Suprapubic skin (tissue), 4 donors: Measurements from ENCODE around the gene GATA6. TPM values are rescaled to one million over a fixed set of nuclear protein-coding genes. Genes with fewer than 3 reads are reported as not detected.

Source experiments
- DNase-seq, 2 donors: peaks; one replicate each; pipeline ENCODE4 v3.0.0-alpha.2; 2019; ENCODE audit warnings: low spot score in 2 of 2
- H3K27ac ChIP-seq: fragments of 200-600 bp; sonication (generic); one replicate; pipeline ENCODE4 v1.5.1; 2019
- H3K27me3 ChIP-seq: fragments of 200-600 bp; sonication (generic); one replicate; pipeline ENCODE4 v1.5.1; 2019
- H3K36me3 ChIP-seq: fragments of 200-600 bp; sonication (generic); one replicate; pipeline ENCODE4 v1.5.1; 2019
- H3K4me1 ChIP-seq: fragments of 200-600 bp; sonication (generic); one replicate; pipeline ENCODE4 v1.5.1; 2019
- H3K4me3 ChIP-seq: fragments of 200-600 bp; sonication (generic); one replicate; pipeline ENCODE4 v1.5.1; 2019; ENCODE audit warnings: mild to moderate bottlenecking
- H3K9me3 ChIP-seq: fragments of 200-600 bp; sonication (generic); one replicate; pipeline ENCODE4 v1.5.1; 2019
- EP300 ChIP-seq: sonication (generic); formaldehyde crosslinking; IDR thresholded peaks from one replicate; pipeline ENCODE4 v1.6.1; 2017; ENCODE audit warnings: antibody characterized with exemption
- POLR2A ChIP-seq, 2 donors: fragments of 450-650 bp; IDR thresholded peaks; one replicate each; pipeline ENCODE4 v1.6.1; 2017; ENCODE audit warnings: antibody characterized with exemption in 2 of 2, mild to moderate bottlenecking in 2 of 2, moderate library complexity in 2 of 2
- POLR2AphosphoS5 ChIP-seq, 3 donors: sonication (generic); formaldehyde crosslinking; IDR thresholded peaks; one replicate each; pipeline ENCODE4 v1.6.1; 2017; ENCODE audit warnings: antibody characterized with exemption in 3 of 3
- WGBS: methylation state at CpG from one replicate; pipeline ENCODE4 v1.1.5; 2018; 5-methylcytosine and 5-hydroxymethylcytosine counted together
- total RNA-seq, 4 donors: library from RNA; depleted of rRNA; stranded (reverse); fragments of >200 nt; gene quantifications; one replicate each; pipeline ENCODE4 v1.1.0, GENCODE V29; 2016
- TF ChIP-seq, protein P1 (sequence below), 2 donors: fragments of 200-600 bp in 1 of 2; fragments of 450-650 bp in 1 of 2; sonication (generic) in 1 of 2; IDR thresholded peaks; one replicate each; pipeline ENCODE4 v1.5.1; 2016 to 2019; ENCODE audit warnings: antibody characterized with exemption in 2 of 2, mild to moderate bottlenecking in 1 of 2, moderate library complexity in 1 of 2

Gene GATA6
- total RNA-seq, 4 donors from 2014 or later = 2.1 to 3.4 (median 2.6) TPM

DNA sequence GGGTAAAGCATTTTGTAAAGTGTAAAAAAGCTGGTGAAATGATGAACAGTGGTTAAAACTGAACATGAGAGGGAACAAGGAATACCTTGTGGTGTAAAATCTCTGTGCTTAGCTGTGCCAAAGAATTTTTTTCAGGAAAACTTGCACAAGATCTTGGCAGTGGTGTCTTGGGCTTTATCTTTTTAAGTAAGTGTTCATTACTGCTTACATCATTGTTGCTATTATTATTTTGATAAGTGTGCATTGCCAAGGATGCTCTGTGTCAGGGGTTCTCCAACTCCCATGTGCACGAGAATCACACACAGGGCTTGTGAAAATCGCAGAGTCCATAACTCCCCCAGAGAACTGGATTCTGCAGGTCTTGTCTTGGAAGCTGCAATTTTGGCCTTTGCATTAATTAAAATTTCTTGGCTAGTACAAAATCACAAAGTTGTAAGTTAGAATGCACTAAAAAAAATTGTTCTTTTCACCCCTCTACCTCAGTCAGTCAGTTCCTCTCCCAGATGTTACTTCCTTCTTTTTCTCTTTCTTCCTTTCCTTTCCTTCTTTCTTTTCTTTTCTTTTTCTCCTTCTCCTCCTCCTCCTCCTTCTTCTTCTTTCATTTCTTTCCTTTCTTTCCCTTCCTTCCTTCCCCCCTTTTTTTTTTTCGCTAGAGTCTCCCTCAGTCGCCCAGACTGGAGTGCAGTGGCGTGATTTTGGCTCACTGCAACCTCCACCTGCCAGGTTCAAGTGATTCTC, 37.8 kb downstream of the GATA6 start:
- peaks cover 3% of the 10 kb centered on the region for H3K4me1 ChIP-seq
- no peak overlapping the region for H3K27ac ChIP-seq
- peaks cover 9% of the 10 kb centered on the region for H3K27me3 ChIP-seq
- no peaks in the 10 kb centered on the region for H3K9me3 ChIP-seq
- no peak overlapping the region for H3K4me3 ChIP-seq
- TF ChIP-seq, protein P1, sequence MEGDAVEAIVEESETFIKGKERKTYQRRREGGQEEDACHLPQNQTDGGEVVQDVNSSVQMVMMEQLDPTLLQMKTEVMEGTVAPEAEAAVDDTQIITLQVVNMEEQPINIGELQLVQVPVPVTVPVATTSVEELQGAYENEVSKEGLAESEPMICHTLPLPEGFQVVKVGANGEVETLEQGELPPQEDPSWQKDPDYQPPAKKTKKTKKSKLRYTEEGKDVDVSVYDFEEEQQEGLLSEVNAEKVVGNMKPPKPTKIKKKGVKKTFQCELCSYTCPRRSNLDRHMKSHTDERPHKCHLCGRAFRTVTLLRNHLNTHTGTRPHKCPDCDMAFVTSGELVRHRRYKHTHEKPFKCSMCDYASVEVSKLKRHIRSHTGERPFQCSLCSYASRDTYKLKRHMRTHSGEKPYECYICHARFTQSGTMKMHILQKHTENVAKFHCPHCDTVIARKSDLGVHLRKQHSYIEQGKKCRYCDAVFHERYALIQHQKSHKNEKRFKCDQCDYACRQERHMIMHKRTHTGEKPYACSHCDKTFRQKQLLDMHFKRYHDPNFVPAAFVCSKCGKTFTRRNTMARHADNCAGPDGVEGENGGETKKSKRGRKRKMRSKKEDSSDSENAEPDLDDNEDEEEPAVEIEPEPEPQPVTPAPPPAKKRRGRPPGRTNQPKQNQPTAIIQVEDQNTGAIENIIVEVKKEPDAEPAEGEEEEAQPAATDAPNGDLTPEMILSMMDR (IDR thresholded peaks at IDR 0.05) = no peak
- TF ChIP-seq POLR2AphosphoS5 (IDR thresholded peaks at IDR 0.05) (no peak), EP300 (no peak), POLR2A (IDR thresholded peaks at IDR 0.05) (no peak)
- H3K36me3 ChIP-seq = no peaks in the 10 kb centered on the region
- DNase-seq = no peak
- WGBS = 80% methylated on average over 5 of the region's 5 CpGs

DNA sequence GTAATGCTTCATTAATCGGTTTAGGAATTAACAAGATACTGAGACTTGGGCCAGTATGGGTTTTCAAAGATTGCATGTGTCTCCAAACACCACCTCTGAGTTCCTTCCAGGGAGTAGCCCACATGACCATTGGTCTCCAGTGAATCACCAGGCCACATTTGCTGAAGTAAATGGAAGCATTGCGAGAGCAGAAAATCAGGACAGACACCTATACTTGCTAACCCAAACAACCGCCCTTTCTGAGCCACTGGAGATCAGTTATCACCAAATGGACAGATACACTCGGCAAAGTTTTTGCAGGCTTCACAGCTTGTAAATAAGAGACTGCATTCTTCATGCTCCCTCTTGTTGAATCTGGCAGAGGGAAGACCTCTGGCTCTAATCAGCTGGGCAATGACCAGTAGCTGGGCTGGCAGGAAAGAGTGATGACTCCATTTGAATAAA, 40.9 kb downstream of the GATA6 start:
- no peak for DNase-seq
- WGBS = 83% methylated on average over 4 of the region's 4 CpGs

DNA sequence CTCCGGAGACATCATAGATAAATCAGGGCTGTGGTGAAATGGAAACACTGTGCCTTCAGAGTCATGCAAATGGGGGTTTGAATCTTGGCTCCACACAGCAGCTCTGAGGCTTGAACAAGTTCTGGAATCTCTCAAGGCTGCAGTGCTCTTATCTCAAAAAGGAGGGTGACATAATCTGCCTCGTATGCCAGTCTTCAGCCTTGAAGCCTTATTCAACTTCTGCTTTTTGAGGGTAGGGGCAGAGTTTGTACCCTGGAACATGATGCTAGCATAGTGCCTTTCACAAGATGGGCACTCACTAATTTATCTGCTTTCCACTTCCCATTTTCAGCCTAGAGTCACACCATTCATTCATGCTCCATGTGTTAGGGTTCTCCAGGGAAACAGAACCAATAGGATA, 42.3 kb downstream of the GATA6 start:
- no peaks in the 10 kb centered on the region for H3K36me3 ChIP-seq
- no peak for DNase-seq
- 75% methylated on average over 2 of the region's 2 CpGs for WGBS
- H3K27ac ChIP-seq = no peak overlapping the region
- H3K4me1 ChIP-seq = peaks cover 21% of the 10 kb centered on the region
- no peaks in the 10 kb centered on the region for H3K27me3 ChIP-seq
- H3K9me3 ChIP-seq = no peaks in the 10 kb centered on the region
- TF ChIP-seq POLR2AphosphoS5 (IDR thresholded peaks at IDR 0.05) (no peak), POLR2A (IDR thresholded peaks at IDR 0.05) (no peak), EP300 (no peak)
- TF ChIP-seq, protein P1 (IDR thresholded peaks at IDR 0.05) = no peak
- H3K4me3 ChIP-seq = no peak overlapping the region

More for the DNA sequence above, 40.9 kb downstream of the GATA6 start:
- TF ChIP-seq POLR2A (IDR thresholded peaks at IDR 0.05) (no peak), POLR2AphosphoS5 (IDR thresholded peaks at IDR 0.05) (no peak)
- Histone ChIP-seq H3K4me3 (no peak overlapping the region), H3K27me3 (peaks cover 9% of the 10 kb centered on the region), H3K36me3 (no peaks in the 10 kb centered on the region), H3K9me3 (no peaks in the 10 kb centered on the region), H3K27ac (no peak overlapping the region), H3K4me1 (peaks cover 21% of the 10 kb centered on the region)

- Histone ChIP-seq H3K36me3 (no peaks in the 10 kb centered on the region), H3K4me1 (peaks cover 18% of the 10 kb centered on the region), H3K9me3 (no peaks in the 10 kb centered on the region), H3K27me3 (no peaks in the 10 kb centered on the region), H3K27ac (no peak overlapping the region), H3K4me3 (no peak overlapping the region)
- no peak for TF ChIP-seq POLR2AphosphoS5 (IDR thresholded peaks at IDR 0.05)
- no peak for TF ChIP-seq POLR2A (IDR thresholded peaks at IDR 0.05)
- TF ChIP-seq EP300 = no peak
- TF ChIP-seq, protein P1 (IDR thresholded peaks at IDR 0.05) = no peak
- no peak for DNase-seq
- WGBS = 70% methylated on average over 6 of the region's 6 CpGs
These were observed 44.1 kb downstream of the GATA6 start for GRCh38 chr18:22213333-22213973.

GRCh38 chr18:22214731-22215528, 45.5 kb downstream of the GATA6 start:
- Histone ChIP-seq H3K27ac (no peak overlapping the region), H3K4me3 (no peak overlapping the region), H3K27me3 (no peaks in the 10 kb centered on the region), H3K9me3 (no peaks in the 10 kb centered on the region), H3K36me3 (no peaks in the 10 kb centered on the region), H3K4me1 (peaks cover 18% of the 10 kb centered on the region)
- WGBS = 71% methylated on average over 13 of the region's 13 CpGs
- TF ChIP-seq EP300 (no peak), POLR2AphosphoS5 (IDR thresholded peaks at IDR 0.05) (no peak), POLR2A (IDR thresholded peaks at IDR 0.05) (no peak)
- TF ChIP-seq, protein P1 (IDR thresholded peaks at IDR 0.05) = no peak
- no peak for DNase-seq
